ENCODE measurements around the gene KLHL22.
"Not testable (repeated sequence)": the region's sequence is repeated elsewhere in the genome, so short reads cannot be mapped to it uniquely, and the experiment has no call there.

- not testable (repeated sequence) for TF ChIP-seq CTCF (IDR thresholded peaks at IDR 0.05; ENCODE audit: extremely low read depth in 1 of 2, insufficient read depth in 1 of 2, low read depth in 1 of 2, low read length in 2 of 2); POLR2A (IDR thresholded peaks at IDR 0.05; ENCODE audit: low read depth, low read length)
These were observed 8.8 kb upstream of the KLHL22 start for GRCh38 chr22:20504293-20504922.

All from endothelial cell of umbilical vein (primary cell).